Activated naive CD4-positive, alpha-beta T cell treated with anti-CD3 and anti-CD28 coated beads, Interleukin-2, amount 10 ng/mL, durations not matched to agents 5 hours and 36 hours (primary cell): ENCODE data around the gene MFSD12. TPM values are rescaled to one million over a fixed set of nuclear protein-coding genes. Genes with fewer than 3 reads are reported as not detected.

Experiments used
- total RNA-seq, 2 experiments: library from RNA; stranded (reverse); gene quantifications; one replicate each; pipeline ENCODE4 v1.2.3, GENCODE V29; 2021

Gene MFSD12
- 10 to 100 TPM; 80.6 to 82.9 TPM for total RNA-seq

GRCh38 chr19:3557461-3558248, at the start of gene MFSD12:
TSS of gene MFSD12 (minus strand) at chr19:3557586. CDS start at chr19:3557403, 183 bp downstream.

GRCh38 chr19:3606690-3607289, 49.4 kb upstream of the MFSD12 start, which contains the start of gene TBXA2R:
TSS of gene TBXA2R (minus strand) at chr19:3606875. CDS start at chr19:3600634, 6,241 bp downstream.

GRCh38 chr19:3585301-3586126, 28.1 kb upstream of the MFSD12 start, which contains the start of gene GIPC3:
TSS of gene GIPC3 (plus strand) at chr19:3585478. CDS start at chr19:3585598, 120 bp downstream.

GRCh38 chr19:3572855-3573161, 15.4 kb upstream of the MFSD12 start, which contains the start of gene HMG20B:
TSS of gene HMG20B (plus strand) at chr19:3572944. CDS start at chr19:3573310, 366 bp downstream.

GRCh38 chr19:3538965-3539755, 18.2 kb downstream of the MFSD12 start, which contains the start of gene TEKTIP1:
TSS of gene TEKTIP1 (plus strand) at chr19:3539174. CDS start at chr19:3539178, 4 bp downstream.

GRCh38 chr19:3505598-3506383, 51.6 kb downstream of the MFSD12 start, which contains the start of gene FZR1:
TSS of gene FZR1 (plus strand) at chr19:3506311. CDS start at chr19:3522990, 16,679 bp downstream.

GRCh38 chr19:3500429-3501101, 56.8 kb downstream of the MFSD12 start, which contains the start of gene DOHH:
TSS of gene DOHH (minus strand) at chr19:3500674. CDS start at chr19:3496814, 3,860 bp downstream.

Other genes starting within 250 kb of the MFSD12 start
- 10 to 100 TPM; 11.1 to 12.6 TPM for gene NFIC, start 191.0 kb downstream of the MFSD12 start, total RNA-seq
- gene SMIM24, start 77.1 kb downstream of the MFSD12 start, total RNA-seq = under 1 TPM in 1 of 2 experiments, not detected in 1; 0.25 TPM
- not detected for gene SMIM44, start 74.1 kb downstream of the MFSD12 start, total RNA-seq
- gene DOHH, start 56.9 kb downstream of the MFSD12 start, total RNA-seq = 10 to 100 TPM; 10.2 to 10.3 TPM
- 10 to 100 TPM; 69.4 to 71.1 TPM for gene FZR1, start 51.3 kb downstream of the MFSD12 start, total RNA-seq
- gene TEKTIP1, start 18.4 kb downstream of the MFSD12 start, total RNA-seq = 1 to 10 TPM; 5.7 to 6.1 TPM
- 10 to 100 TPM; 50.4 to 54.3 TPM for gene HMG20B, start 15.4 kb upstream of the MFSD12 start, total RNA-seq
- 1 to 10 TPM; 2.9 to 3.0 TPM for gene GIPC3, start 27.9 kb upstream of the MFSD12 start, total RNA-seq
- 1 to 10 TPM; 3.8 TPM for gene TBXA2R, start 49.3 kb upstream of the MFSD12 start, total RNA-seq
- 10 to 100 TPM; 29.1 to 30.9 TPM for gene CACTIN, start 69.2 kb upstream of the MFSD12 start, total RNA-seq
- 10 to 100 TPM; 19.9 to 22.1 TPM for gene PIP5K1C, start 142.9 kb upstream of the MFSD12 start, total RNA-seq
- 1 to 10 TPM; 4.1 to 6.0 TPM for gene TJP3, start 150.8 kb upstream of the MFSD12 start, total RNA-seq
- gene APBA3, start 204.1 kb upstream of the MFSD12 start, total RNA-seq = 10 to 100 TPM; 53.7 to 54.5 TPM
- gene MRPL54, start 205.1 kb upstream of the MFSD12 start, total RNA-seq = 10 to 100 TPM; 83.6 to 84.8 TPM
- gene RAX2, start 214.6 kb upstream of the MFSD12 start, total RNA-seq = not detected
- 10 to 100 TPM; 35.8 to 38.8 TPM for gene MATK, start 228.8 kb upstream of the MFSD12 start, total RNA-seq